ENCODE measurements around the gene POLR2H.

The POLR2H gene

GRCh38 chr3:184361532-184361931 is at the start of gene POLR2H, which contains the start of gene CLCN2:
Gene POLR2H (plus strand): TSS chr3:184361710. CDS start chr3:184363493, 1,783 bp downstream.
Gene CLCN2 (minus strand): TSS chr3:184361605. CDS start chr3:184361479, 126 bp downstream.
- no peak for DNase-seq

GRCh38 chr3:184314363-184314699 is 47.2 kb upstream of the POLR2H start, which contains the start of gene EIF4G1:
Gene EIF4G1 (plus strand): TSS chr3:184314606. CDS start chr3:184315797, 1,191 bp downstream.
- peak; percentile 57 for DNase-seq

GRCh38 chr3:184314700-184315542 is 46.6 kb upstream of the POLR2H start:
- no peak for DNase-seq

- DNase-seq: no peak
Observed at GRCh38 chr3:184315543-184315867, 46.0 kb upstream of the POLR2H start.

GRCh38 chr3:184315871-184316661 is 45.4 kb upstream of the POLR2H start:
- no peak for DNase-seq

- no peak for DNase-seq
Observed at GRCh38 chr3:184316792-184317191, 44.7 kb upstream of the POLR2H start.

GRCh38 chr3:184317201-184317600 is 44.3 kb upstream of the POLR2H start:
- DNase-seq: no peak

GRCh38 chr3:184320104-184320445 is 41.4 kb upstream of the POLR2H start:
- DNase-seq: peak; percentile 3

- DNase-seq: no peak
Observed at GRCh38 chr3:184321666-184322065, 39.8 kb upstream of the POLR2H start.

- DNase-seq: no peak
Observed at GRCh38 chr3:184322731-184323487, 38.6 kb upstream of the POLR2H start.

GRCh38 chr3:184323696-184324095 is 37.8 kb upstream of the POLR2H start:
- no peak for DNase-seq

- no peak for DNase-seq
Observed at GRCh38 chr3:184325269-184325668, 36.2 kb upstream of the POLR2H start.

- DNase-seq: no peak
Observed at GRCh38 chr3:184325715-184326369, 35.7 kb upstream of the POLR2H start.

- DNase-seq: no peak
Observed at GRCh38 chr3:184327171-184327570, 34.3 kb upstream of the POLR2H start.

GRCh38 chr3:184328516-184328915 is 33.0 kb upstream of the POLR2H start:
- no peak for DNase-seq

- no peak for DNase-seq
Observed at GRCh38 chr3:184332370-184333090, 29.0 kb upstream of the POLR2H start.

- no peak for DNase-seq
Observed at GRCh38 chr3:184333190-184333589, 28.3 kb upstream of the POLR2H start.

- DNase-seq: no peak
Observed at GRCh38 chr3:184333700-184334099, 27.8 kb upstream of the POLR2H start.

GRCh38 chr3:184334470-184335158 is 26.9 kb upstream of the POLR2H start:
- DNase-seq: no peak

- no peak for DNase-seq
Observed at GRCh38 chr3:184335291-184335660, 26.2 kb upstream of the POLR2H start.

Measured in SHP77 treated with DMSO at 0.1 percent for 48 hours (cell line).